GM10266 (cell line): ENCODE results near the gene RELL1.

Experiments used
- DNase-seq: peaks from one replicate; pipeline ENCODE4 v3.0.0; 2012; ENCODE audit errors: extremely low spot score
- TF ChIP-seq, protein P1 (sequence below): IDR thresholded peaks from 2 replicates; pipeline ENCODE4 v1.5.1; 2012; ENCODE audit warnings: mild to moderate bottlenecking, low read depth; ENCODE audit not compliant: control insufficient read depth, insufficient read depth; ENCODE audit errors: missing control alignments

Gene RELL1, protein sequence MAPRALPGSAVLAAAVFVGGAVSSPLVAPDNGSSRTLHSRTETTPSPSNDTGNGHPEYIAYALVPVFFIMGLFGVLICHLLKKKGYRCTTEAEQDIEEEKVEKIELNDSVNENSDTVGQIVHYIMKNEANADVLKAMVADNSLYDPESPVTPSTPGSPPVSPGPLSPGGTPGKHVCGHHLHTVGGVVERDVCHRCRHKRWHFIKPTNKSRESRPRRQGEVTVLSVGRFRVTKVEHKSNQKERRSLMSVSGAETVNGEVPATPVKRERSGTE

DNA sequence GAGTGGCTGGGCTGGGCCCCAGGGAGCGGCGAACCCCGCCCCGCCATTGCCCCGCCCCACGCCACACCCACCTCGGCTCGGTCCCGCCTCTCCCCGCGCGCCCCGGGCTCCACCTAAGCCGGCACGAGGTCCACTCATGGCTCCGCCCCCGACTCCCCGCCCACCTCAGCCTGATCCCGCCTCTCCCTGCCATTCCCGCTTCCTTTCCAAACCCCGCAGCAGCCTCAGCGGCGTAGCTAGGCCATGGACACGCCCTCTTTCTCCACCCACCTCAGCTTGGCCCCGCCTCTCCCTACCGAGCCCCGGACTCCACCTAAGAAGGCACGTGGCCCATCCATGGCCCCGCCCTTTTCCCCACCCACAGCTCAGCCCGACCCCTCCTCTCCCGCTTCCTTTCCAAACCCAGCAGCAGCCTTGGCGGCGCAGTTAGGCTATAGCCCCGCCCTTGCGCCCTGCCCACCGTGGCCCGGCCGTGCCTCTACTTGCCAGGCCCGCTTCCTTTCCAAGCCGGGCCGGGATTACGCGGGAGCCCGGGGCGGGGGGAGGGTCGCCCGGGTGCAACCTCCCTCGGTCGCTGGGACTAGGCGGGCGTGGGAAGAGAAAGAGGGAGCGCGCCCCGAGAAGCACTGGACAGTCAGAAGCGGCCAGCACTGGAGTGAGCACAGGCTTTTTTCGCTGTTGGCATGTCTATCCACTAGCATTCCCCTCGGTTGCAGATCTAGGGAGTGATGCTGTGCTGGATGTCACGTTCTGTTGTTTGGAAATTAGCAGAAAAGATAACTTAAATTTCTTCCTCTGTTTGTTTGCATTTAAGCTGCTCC lies at the start of gene RELL1:
TSS of gene RELL1 (minus strand) at position 4 of the 821 bp plus-strand sequence. CDS start 89 bp downstream, outside the sequence.
- TF ChIP-seq, protein P1, sequence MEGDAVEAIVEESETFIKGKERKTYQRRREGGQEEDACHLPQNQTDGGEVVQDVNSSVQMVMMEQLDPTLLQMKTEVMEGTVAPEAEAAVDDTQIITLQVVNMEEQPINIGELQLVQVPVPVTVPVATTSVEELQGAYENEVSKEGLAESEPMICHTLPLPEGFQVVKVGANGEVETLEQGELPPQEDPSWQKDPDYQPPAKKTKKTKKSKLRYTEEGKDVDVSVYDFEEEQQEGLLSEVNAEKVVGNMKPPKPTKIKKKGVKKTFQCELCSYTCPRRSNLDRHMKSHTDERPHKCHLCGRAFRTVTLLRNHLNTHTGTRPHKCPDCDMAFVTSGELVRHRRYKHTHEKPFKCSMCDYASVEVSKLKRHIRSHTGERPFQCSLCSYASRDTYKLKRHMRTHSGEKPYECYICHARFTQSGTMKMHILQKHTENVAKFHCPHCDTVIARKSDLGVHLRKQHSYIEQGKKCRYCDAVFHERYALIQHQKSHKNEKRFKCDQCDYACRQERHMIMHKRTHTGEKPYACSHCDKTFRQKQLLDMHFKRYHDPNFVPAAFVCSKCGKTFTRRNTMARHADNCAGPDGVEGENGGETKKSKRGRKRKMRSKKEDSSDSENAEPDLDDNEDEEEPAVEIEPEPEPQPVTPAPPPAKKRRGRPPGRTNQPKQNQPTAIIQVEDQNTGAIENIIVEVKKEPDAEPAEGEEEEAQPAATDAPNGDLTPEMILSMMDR: no peak
- peak; percentile 95 for DNase-seq

DNA sequence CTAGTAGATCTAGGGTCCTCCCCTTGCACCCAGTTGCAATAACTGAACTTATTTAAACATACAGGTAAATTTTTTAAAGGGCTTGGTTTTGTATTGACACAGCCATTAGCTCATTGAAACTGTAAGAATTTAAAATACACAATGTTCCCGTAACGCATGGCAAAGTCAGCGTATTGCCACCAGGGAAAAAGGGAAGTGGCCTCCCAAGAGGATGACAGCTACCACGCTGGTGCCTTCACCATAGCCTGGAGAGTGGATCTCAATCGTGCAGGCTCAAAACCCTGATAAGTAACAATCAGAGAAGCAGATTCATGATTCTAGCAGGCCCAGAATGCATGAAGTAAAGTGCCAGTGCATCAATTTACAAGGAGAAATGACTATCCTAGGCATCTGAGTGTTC lies 49.4 kb upstream of the RELL1 start:
- no peak for DNase-seq
- TF ChIP-seq, protein P1: no peak

DNA sequence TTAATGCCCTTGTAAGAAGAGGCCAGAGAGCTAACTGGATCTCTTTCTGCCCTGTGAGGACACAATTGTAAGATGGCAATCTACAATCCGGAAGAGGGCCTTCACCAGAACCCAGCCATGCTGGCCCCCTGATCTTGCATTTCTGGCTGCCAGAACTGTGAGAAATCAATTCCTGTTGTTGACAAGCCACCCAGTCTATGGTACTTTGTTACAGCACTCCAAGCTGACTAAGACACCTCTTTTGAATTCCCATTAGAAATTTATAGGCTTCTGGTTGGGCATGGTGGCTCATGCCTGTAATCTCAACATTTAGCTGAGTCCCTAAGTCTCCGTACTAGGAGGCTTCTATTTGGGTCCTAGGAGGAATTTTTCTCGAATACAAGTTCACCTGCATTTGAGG lies 48.8 kb upstream of the RELL1 start:
- TF ChIP-seq, protein P1: no peak
- DNase-seq: no peak

DNA sequence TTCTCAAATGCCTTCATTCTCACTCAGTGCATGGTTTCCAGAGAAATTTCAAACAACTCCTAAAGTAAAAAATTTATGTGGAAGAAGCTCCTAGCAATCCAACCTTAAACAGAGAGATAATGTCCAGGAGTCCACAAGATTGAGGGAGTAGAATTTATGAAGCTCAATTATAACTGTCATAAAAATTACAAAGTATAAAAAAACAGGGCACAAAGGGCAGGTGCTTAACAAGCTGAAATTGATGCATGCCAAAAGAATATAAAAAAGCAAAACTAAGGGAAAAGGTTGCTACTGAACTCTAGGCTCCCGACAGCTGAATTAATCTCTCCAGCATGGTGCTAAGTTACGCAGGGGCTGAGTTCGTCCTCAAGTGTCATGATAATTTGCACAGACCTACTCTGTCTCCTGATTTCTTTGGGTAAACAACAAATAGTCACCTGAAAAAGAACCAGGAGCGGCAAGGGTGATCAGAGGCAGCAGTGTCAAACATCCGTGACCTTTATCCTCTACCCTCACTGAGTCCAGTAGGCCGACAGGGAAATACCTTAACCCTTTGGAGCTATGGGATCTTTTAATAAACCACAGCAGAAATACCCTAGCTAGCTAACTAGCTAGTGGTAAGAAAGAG lies 47.2 kb upstream of the RELL1 start:
- TF ChIP-seq, protein P1: no peak
- no peak for DNase-seq

DNA sequence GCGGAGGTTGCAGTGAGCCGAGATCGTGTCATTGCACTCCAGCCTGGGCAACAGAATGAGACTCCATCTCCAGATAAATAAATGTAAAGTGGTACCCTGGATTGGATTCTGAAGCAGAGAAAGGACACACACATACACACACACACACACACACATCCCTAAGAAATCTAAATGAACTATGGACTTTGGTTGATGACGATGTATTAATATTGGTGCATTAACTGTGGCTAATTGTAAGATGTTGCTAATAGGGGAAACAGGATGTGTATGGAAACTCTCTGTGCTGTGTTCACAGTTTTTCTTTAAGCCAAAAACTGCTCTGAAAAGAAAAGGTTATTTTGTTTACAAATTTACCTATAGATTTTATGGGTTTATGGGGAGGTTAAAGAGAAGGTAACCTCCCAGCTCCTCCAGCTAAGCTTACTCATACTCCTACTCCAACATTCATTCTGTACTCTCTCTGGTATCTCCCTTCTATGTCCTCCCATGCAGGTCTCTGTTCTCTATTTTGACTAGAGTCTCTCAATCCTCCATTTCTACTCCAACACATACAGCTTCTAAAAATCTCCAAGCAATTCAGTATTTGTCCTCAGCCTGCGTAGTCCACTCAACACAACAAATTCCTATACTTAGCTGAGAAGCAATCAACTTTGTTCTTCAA lies 46.5 kb upstream of the RELL1 start:
- DNase-seq: no peak
- TF ChIP-seq, protein P1: no peak

DNA sequence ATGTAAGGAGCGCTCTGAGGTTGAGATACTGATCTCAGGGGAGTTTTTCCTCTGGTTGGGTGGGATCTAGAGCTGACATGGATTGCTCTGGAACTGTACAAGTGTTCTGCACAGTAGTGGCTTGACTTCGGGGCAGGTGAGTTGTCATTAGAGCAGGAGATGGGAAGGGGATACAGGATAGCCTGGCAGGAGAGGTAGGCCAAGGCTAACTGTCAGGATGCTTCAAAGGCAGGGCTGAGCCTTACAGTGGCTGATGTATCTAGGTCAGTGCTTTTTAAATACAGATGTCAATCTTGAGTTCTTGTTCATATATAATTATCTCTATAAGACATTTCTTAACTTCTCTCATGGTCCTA lies 43.5 kb upstream of the RELL1 start:
- DNase-seq: no peak
- TF ChIP-seq, protein P1: no peak
